K562 (cell line): ENCODE measurements around the gene DEPP1. TPM values are rescaled to one million over a fixed set of nuclear protein-coding genes. Genes with fewer than 3 reads are reported as not detected.

Source experiments
- ESRRB ChIP-seq: fragments of 250-450 bp; sonication (Bioruptor Pico); IDR thresholded peaks from 2 replicates; pipeline ENCODE4 v1.5.0; 2020; ENCODE audit warnings: mild to moderate bottlenecking, moderate library complexity, borderline replicate concordance
- LCOR ChIP-seq: sonication (generic); formaldehyde crosslinking; IDR thresholded peaks from 2 replicates; pipeline ENCODE4 v1.8.0; 2022; ENCODE audit warnings: mild to moderate bottlenecking, missing genetic modification reagents
- MTF1 ChIP-seq: fragments of 250-450 bp; sonication (Bioruptor Pico); IDR thresholded peaks from 2 replicates; pipeline ENCODE4 v1.9.0; 2021; ENCODE audit warnings: moderate library complexity, mild to moderate bottlenecking, inconsistent platforms, borderline replicate concordance
- NFRKB ChIP-seq: fragments of 450-650 bp; IDR thresholded peaks from 2 replicates; pipeline ENCODE4 v1.6.1; 2016; ENCODE audit warnings: low read depth
- RAD21 ChIP-seq, 2 experiments: fragments of 250-450 bp in 1 of 2; fragments of 450-650 bp in 1 of 2; sonication (Bioruptor Pico) in 1 of 2; formaldehyde crosslinking in 1 of 2; IDR thresholded peaks in 1 of 2; conservative IDR thresholded peaks in 1 of 2; 2 replicates each; pipeline versions ENCODE4 v1.4.0 to v1.8.0; 2020 to 2022; ENCODE audit warnings: mild to moderate bottlenecking in 2 of 2, moderate library complexity in 1 of 2
- SETDB1 ChIP-seq: IDR thresholded peaks from one replicate; pipeline ENCODE4 v1.6.1; 2012; ENCODE audit warnings: low read length, control low read depth, inconsistent platforms
- ZNF146 ChIP-seq: IDR thresholded peaks from one replicate; pipeline ENCODE4 v1.6.1; 2018; ENCODE audit warnings: missing compliant biosample characterization; ENCODE audit not compliant: unreplicated experiment
- ZNF764 ChIP-seq: fragments of 250-450 bp; sonication (Bioruptor Pico); IDR thresholded peaks from 2 replicates; pipeline ENCODE4 v1.4.0; 2020; ENCODE audit warnings: low read depth, mild to moderate bottlenecking, moderate library complexity
- polyA plus RNA-seq, 8 experiments: library from polyadenylated mRNA; depleted of rRNA in 4 of 8; stranded (reverse) in 5 of 8; unstranded in 3 of 8; fragments of >200 nt; fragmentation: Nextera tagmentation in 2 of 8; fragmentation: Illumina TruSeq in 1 of 8; extraction: Ambion mirVana in 2 of 8; extraction: Trizol in 1 of 8; gene quantifications; 2 replicates each; pipeline versions ENCODE4 v1.2.1 to v1.2.3, GENCODE V29; 2011 to 2014; ENCODE audit warnings: inconsistent platforms in 1 of 8, missing spikeins in 1 of 8
- total RNA-seq, 7 experiments: library from RNA; depleted of rRNA in 6 of 7; stranded (reverse); fragments of >200 nt in 6 of 7; fragmentation: Illumina TruSeq in 2 of 7; extraction: Trizol in 2 of 7; gene quantifications; 2 replicates each; pipeline versions ENCODE4 v1.2.1 to v1.2.3, GENCODE V29; 2011 to 2021; ENCODE audit warnings: low replicate concordance in 1 of 7
- TF ChIP-seq, protein P1 (sequence below), 2 experiments: fragments of 450-650 bp in 1 of 2; sonication (generic) in 1 of 2; formaldehyde crosslinking in 1 of 2; IDR thresholded peaks in 1 of 2; conservative IDR thresholded peaks in 1 of 2; 2 replicates each; pipeline versions ENCODE4 v1.6.1 to v1.8.1; 2016 to 2023; ENCODE audit warnings: mild to moderate bottlenecking in 2 of 2, moderate library complexity in 2 of 2, inconsistent platforms in 1 of 2, missing genetic modification reagents in 1 of 2
- TF ChIP-seq, protein P2 (sequence below): IDR thresholded peaks from 2 replicates; pipeline ENCODE4 v1.6.1; 2011; ENCODE audit warnings: borderline replicate concordance, low read depth, mild to moderate bottlenecking, moderate library complexity, low read length; ENCODE audit not compliant: insufficient read depth, poor library complexity, severe bottlenecking
- TF ChIP-seq, protein P3 (sequence below): fragments of 200-600 bp; sonication (generic); IDR thresholded peaks from one replicate; pipeline ENCODE4 v1.6.1; 2012; ENCODE audit warnings: mild to moderate bottlenecking, low read depth, low read length, inconsistent platforms

Gene DEPP1
- total and polyA plus RNA-seq, 9 of the 15 experiments (the other 6 are each of a cell fraction or from before 2014, with no cell fraction given), result 0.04 to 0.54 (median 0.20) TPM; not detected in 1

GRCh38 chr10:44974628-44975430 lies 3.8 kb downstream of the DEPP1 start (continued):
- TF ChIP-seq, protein P1, sequence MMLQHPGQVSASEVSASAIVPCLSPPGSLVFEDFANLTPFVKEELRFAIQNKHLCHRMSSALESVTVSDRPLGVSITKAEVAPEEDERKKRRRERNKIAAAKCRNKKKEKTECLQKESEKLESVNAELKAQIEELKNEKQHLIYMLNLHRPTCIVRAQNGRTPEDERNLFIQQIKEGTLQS (IDR thresholded peaks at IDR 0.05), result no peak
- TF ChIP-seq, protein P1 (CRISPR knock-in tag; conservative IDR thresholded peaks at IDR 0.05), result no peak
- TF ChIP-seq ZNF764 (CRISPR knock-in tag) (no peak), ESRRB (CRISPR knock-in tag) (no peak), NFRKB (peak; percentile 76), LCOR (CRISPR knock-in tag) (no peak), MTF1 (no peak), ZNF146 (CRISPR knock-in tag) (no peak), SETDB1 (no peak), RAD21 (CRISPR knock-in tag; conservative IDR thresholded peaks at IDR 0.05 in 1 of 2, IDR thresholded peaks at IDR 0.05 in 1 of 2) (peak; percentile 88 to 89)
- TF ChIP-seq, protein P2, sequence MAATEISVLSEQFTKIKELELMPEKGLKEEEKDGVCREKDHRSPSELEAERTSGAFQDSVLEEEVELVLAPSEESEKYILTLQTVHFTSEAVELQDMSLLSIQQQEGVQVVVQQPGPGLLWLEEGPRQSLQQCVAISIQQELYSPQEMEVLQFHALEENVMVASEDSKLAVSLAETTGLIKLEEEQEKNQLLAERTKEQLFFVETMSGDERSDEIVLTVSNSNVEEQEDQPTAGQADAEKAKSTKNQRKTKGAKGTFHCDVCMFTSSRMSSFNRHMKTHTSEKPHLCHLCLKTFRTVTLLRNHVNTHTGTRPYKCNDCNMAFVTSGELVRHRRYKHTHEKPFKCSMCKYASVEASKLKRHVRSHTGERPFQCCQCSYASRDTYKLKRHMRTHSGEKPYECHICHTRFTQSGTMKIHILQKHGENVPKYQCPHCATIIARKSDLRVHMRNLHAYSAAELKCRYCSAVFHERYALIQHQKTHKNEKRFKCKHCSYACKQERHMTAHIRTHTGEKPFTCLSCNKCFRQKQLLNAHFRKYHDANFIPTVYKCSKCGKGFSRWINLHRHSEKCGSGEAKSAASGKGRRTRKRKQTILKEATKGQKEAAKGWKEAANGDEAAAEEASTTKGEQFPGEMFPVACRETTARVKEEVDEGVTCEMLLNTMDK, result peak; percentile 63
- TF ChIP-seq, protein P3, sequence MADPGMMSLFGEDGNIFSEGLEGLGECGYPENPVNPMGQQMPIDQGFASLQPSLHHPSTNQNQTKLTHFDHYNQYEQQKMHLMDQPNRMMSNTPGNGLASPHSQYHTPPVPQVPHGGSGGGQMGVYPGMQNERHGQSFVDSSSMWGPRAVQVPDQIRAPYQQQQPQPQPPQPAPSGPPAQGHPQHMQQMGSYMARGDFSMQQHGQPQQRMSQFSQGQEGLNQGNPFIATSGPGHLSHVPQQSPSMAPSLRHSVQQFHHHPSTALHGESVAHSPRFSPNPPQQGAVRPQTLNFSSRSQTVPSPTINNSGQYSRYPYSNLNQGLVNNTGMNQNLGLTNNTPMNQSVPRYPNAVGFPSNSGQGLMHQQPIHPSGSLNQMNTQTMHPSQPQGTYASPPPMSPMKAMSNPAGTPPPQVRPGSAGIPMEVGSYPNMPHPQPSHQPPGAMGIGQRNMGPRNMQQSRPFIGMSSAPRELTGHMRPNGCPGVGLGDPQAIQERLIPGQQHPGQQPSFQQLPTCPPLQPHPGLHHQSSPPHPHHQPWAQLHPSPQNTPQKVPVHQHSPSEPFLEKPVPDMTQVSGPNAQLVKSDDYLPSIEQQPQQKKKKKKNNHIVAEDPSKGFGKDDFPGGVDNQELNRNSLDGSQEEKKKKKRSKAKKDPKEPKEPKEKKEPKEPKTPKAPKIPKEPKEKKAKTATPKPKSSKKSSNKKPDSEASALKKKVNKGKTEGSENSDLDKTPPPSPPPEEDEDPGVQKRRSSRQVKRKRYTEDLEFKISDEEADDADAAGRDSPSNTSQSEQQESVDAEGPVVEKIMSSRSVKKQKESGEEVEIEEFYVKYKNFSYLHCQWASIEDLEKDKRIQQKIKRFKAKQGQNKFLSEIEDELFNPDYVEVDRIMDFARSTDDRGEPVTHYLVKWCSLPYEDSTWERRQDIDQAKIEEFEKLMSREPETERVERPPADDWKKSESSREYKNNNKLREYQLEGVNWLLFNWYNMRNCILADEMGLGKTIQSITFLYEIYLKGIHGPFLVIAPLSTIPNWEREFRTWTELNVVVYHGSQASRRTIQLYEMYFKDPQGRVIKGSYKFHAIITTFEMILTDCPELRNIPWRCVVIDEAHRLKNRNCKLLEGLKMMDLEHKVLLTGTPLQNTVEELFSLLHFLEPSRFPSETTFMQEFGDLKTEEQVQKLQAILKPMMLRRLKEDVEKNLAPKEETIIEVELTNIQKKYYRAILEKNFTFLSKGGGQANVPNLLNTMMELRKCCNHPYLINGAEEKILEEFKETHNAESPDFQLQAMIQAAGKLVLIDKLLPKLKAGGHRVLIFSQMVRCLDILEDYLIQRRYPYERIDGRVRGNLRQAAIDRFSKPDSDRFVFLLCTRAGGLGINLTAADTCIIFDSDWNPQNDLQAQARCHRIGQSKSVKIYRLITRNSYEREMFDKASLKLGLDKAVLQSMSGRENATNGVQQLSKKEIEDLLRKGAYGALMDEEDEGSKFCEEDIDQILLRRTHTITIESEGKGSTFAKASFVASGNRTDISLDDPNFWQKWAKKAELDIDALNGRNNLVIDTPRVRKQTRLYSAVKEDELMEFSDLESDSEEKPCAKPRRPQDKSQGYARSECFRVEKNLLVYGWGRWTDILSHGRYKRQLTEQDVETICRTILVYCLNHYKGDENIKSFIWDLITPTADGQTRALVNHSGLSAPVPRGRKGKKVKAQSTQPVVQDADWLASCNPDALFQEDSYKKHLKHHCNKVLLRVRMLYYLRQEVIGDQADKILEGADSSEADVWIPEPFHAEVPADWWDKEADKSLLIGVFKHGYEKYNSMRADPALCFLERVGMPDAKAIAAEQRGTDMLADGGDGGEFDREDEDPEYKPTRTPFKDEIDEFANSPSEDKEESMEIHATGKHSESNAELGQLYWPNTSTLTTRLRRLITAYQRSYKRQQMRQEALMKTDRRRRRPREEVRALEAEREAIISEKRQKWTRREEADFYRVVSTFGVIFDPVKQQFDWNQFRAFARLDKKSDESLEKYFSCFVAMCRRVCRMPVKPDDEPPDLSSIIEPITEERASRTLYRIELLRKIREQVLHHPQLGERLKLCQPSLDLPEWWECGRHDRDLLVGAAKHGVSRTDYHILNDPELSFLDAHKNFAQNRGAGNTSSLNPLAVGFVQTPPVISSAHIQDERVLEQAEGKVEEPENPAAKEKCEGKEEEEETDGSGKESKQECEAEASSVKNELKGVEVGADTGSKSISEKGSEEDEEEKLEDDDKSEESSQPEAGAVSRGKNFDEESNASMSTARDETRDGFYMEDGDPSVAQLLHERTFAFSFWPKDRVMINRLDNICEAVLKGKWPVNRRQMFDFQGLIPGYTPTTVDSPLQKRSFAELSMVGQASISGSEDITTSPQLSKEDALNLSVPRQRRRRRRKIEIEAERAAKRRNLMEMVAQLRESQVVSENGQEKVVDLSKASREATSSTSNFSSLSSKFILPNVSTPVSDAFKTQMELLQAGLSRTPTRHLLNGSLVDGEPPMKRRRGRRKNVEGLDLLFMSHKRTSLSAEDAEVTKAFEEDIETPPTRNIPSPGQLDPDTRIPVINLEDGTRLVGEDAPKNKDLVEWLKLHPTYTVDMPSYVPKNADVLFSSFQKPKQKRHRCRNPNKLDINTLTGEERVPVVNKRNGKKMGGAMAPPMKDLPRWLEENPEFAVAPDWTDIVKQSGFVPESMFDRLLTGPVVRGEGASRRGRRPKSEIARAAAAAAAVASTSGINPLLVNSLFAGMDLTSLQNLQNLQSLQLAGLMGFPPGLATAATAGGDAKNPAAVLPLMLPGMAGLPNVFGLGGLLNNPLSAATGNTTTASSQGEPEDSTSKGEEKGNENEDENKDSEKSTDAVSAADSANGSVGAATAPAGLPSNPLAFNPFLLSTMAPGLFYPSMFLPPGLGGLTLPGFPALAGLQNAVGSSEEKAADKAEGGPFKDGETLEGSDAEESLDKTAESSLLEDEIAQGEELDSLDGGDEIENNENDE, result no peak
